HEK293 (cell line): ENCODE data around the gene PRKCA.

Experiments used
- BCL11B ChIP-seq: fragments of 450-650 bp; formaldehyde crosslinking; IDR thresholded peaks from 2 replicates; pipeline ENCODE4 v1.5.1; 2016; ENCODE audit warnings: low read depth, missing biosample characterization, missing genetic modification characterization
- MEIS1 ChIP-seq: sonication (generic); formaldehyde crosslinking; IDR thresholded peaks from 2 replicates; pipeline ENCODE4 v1.8.1; 2022; ENCODE audit warnings: missing genetic modification reagents, mild to moderate bottlenecking, borderline replicate concordance
- PRDM10 ChIP-seq: fragments of 450-650 bp; formaldehyde crosslinking; IDR thresholded peaks from 2 replicates; pipeline ENCODE4 v1.5.1; 2016; ENCODE audit warnings: missing biosample characterization, missing genetic modification characterization
- TSHZ1 ChIP-seq: fragments of 450-650 bp; formaldehyde crosslinking; IDR thresholded peaks from 2 replicates; pipeline ENCODE4 v1.5.1; 2016; ENCODE audit warnings: missing biosample characterization, missing genetic modification characterization, borderline replicate concordance
- YY1 ChIP-seq: fragments of 450-650 bp; formaldehyde crosslinking; IDR thresholded peaks from 2 replicates; pipeline ENCODE4 v1.5.1; 2018; ENCODE audit warnings: missing biosample characterization, missing genetic modification characterization
- ZBTB21 ChIP-seq: fragments of 450-650 bp; formaldehyde crosslinking; IDR thresholded peaks from 2 replicates; pipeline ENCODE4 v1.5.1; 2017; ENCODE audit warnings: missing biosample characterization, missing genetic modification characterization
- ZBTB26 ChIP-seq: fragments of 450-650 bp; formaldehyde crosslinking; optimal IDR thresholded peaks from 2 replicates; pipeline ENCODE3; 2016; ENCODE audit warnings: missing biosample characterization, mild to moderate bottlenecking, missing genetic modification characterization
- ZBTB48 ChIP-seq: fragments of 450-650 bp; formaldehyde crosslinking; IDR thresholded peaks from 2 replicates; pipeline ENCODE4 v1.5.1; 2016; ENCODE audit warnings: missing biosample characterization, missing genetic modification characterization
- ZBTB8A ChIP-seq: fragments of 450-650 bp; formaldehyde crosslinking; IDR thresholded peaks from 2 replicates; pipeline ENCODE4 v1.5.1; 2016; ENCODE audit warnings: missing biosample characterization, missing genetic modification characterization
- ZFP41 ChIP-seq: fragments of 450-650 bp; formaldehyde crosslinking; IDR thresholded peaks from 2 replicates; pipeline ENCODE4 v1.5.1; 2016; ENCODE audit warnings: missing biosample characterization, missing genetic modification characterization, borderline replicate concordance
- ZNF114 ChIP-seq: fragments of 450-650 bp; formaldehyde crosslinking; IDR thresholded peaks from 2 replicates; pipeline ENCODE4 v1.5.0; 2017; ENCODE audit warnings: missing biosample characterization, missing genetic modification characterization
- ZNF155 ChIP-seq: fragments of 450-650 bp; formaldehyde crosslinking; IDR thresholded peaks from 2 replicates; pipeline ENCODE4 v1.5.1; 2016; ENCODE audit warnings: missing biosample characterization, missing genetic modification characterization
- ZNF18 ChIP-seq: fragments of 450-650 bp; formaldehyde crosslinking; IDR thresholded peaks from 2 replicates; pipeline ENCODE4 v1.5.1; 2016; ENCODE audit warnings: missing biosample characterization, missing genetic modification characterization
- ZNF211 ChIP-seq: fragments of 450-650 bp; formaldehyde crosslinking; IDR thresholded peaks from 2 replicates; pipeline ENCODE4 v1.5.1; 2016; ENCODE audit warnings: low read depth, missing biosample characterization, missing genetic modification characterization
- ZNF214 ChIP-seq: fragments of 450-650 bp; formaldehyde crosslinking; IDR thresholded peaks from 2 replicates; pipeline ENCODE4 v1.5.1; 2017; ENCODE audit warnings: missing biosample characterization, mild to moderate bottlenecking, missing genetic modification characterization, borderline replicate concordance
- ZNF324 ChIP-seq: fragments of 450-650 bp; formaldehyde crosslinking; IDR thresholded peaks from 2 replicates; pipeline ENCODE4 v1.5.1; 2016; ENCODE audit warnings: missing biosample characterization, missing genetic modification characterization
- ZNF362 ChIP-seq: fragments of 450-650 bp; formaldehyde crosslinking; IDR thresholded peaks from 2 replicates; pipeline ENCODE4 v1.5.1; 2016; ENCODE audit warnings: missing biosample characterization, missing genetic modification characterization
- ZNF449 ChIP-seq: fragments of 450-650 bp; formaldehyde crosslinking; IDR thresholded peaks from 2 replicates; pipeline ENCODE4 v1.5.1; 2017; ENCODE audit warnings: missing biosample characterization, mild to moderate bottlenecking, missing genetic modification characterization, moderate library complexity
- ZNF548 ChIP-seq: fragments of 450-650 bp; formaldehyde crosslinking; IDR thresholded peaks from 2 replicates; pipeline ENCODE4 v1.5.1; 2016; ENCODE audit warnings: missing biosample characterization, missing genetic modification characterization
- ZNF555 ChIP-seq: fragments of 450-650 bp; formaldehyde crosslinking; conservative IDR thresholded peaks from 2 replicates; pipeline ENCODE4 v1.5.1; 2017; ENCODE audit warnings: missing biosample characterization, mild to moderate bottlenecking, missing genetic modification characterization, inconsistent platforms
- ZNF571 ChIP-seq: fragments of 450-650 bp; formaldehyde crosslinking; IDR thresholded peaks from 2 replicates; pipeline ENCODE4 v1.5.0; 2017; ENCODE audit warnings: missing biosample characterization, missing genetic modification characterization
- ZNF639 ChIP-seq: fragments of 450-650 bp; formaldehyde crosslinking; IDR thresholded peaks from 2 replicates; pipeline ENCODE4 v1.5.1; 2016; ENCODE audit warnings: missing biosample characterization, missing genetic modification characterization
- ZNF658 ChIP-seq: fragments of 450-650 bp; formaldehyde crosslinking; IDR thresholded peaks from 2 replicates; pipeline ENCODE4; 2016; ENCODE audit warnings: missing biosample characterization, missing genetic modification characterization
- ZNF677 ChIP-seq: fragments of 450-650 bp; IDR thresholded peaks from 2 replicates; pipeline ENCODE4 v1.5.0; 2018; ENCODE audit warnings: missing biosample characterization, mild to moderate bottlenecking, missing genetic modification characterization, moderate library complexity

The PRKCA gene

GRCh38 chr17:66348584-66349165, 46.3 kb downstream of the PRKCA start (continued):
- TF ChIP-seq ZBTB48, result no peak
- no peak for TF ChIP-seq ZNF571 (tag by site-specific recombination)
- TF ChIP-seq ZNF214 (tag by site-specific recombination), result no peak
- TF ChIP-seq ZNF658 (tag by site-specific recombination), result no peak
- TF ChIP-seq BCL11B (tag by site-specific recombination), result no peak
- no peak for TF ChIP-seq ZNF18
- peak; percentile 46; the same call in 1 of the 2 replicates for TF ChIP-seq TSHZ1 (tag by site-specific recombination)
- no peak for TF ChIP-seq ZBTB26 (tag by site-specific recombination)
- no peak for TF ChIP-seq ZNF211 (tag by site-specific recombination)
- no peak for TF ChIP-seq ZNF114 (tag by site-specific recombination)
- TF ChIP-seq ZBTB8A (tag by site-specific recombination), result no peak; the same call in 1 of the 2 replicates
- no peak for TF ChIP-seq ZFP41
- no peak for TF ChIP-seq ZNF677 (tag by site-specific recombination)
- no peak for TF ChIP-seq ZNF555 (tag by site-specific recombination)
- TF ChIP-seq ZNF639 (tag by site-specific recombination), result 0 out of 2 replicates have a peak, but pooled peaks have one; percentile 70
- no peak for TF ChIP-seq ZNF449 (tag by site-specific recombination)
- TF ChIP-seq ZNF362 (tag by site-specific recombination), result no peak
- no peak for TF ChIP-seq YY1 (tag by site-specific recombination)
- peak; percentile 78 for TF ChIP-seq PRDM10 (tag by site-specific recombination)
- no peak for TF ChIP-seq ZNF155 (tag by site-specific recombination)
- 0 out of 2 replicates have a peak, but pooled peaks have one; percentile 40 for TF ChIP-seq ZBTB21
- peak; percentile 27; the same call in 1 of the 2 replicates for TF ChIP-seq ZNF324 (tag by site-specific recombination)
- no peak for TF ChIP-seq MEIS1
- no peak for TF ChIP-seq ZNF548 (tag by site-specific recombination)
